ENCODE measurements around the gene ALKBH2. TPM values are rescaled to one million over a fixed set of nuclear protein-coding genes. Genes with fewer than 3 reads are reported as not detected.

ALKBH2 gene
- total and polyA plus RNA-seq, 11 donors = 5.1 to 18.0 (median 8.2) TPM

- TF ChIP-seq POLR2A (IDR thresholded peaks at IDR 0.05) (no peak), CTCF (IDR thresholded peaks at IDR 0.05) (no peak)
- Histone ChIP-seq H3K4me1 (peaks cover 0 to 80% (median 19%) of the 10 kb centered on the region in 12 donors), H3K27me3 (no peaks in the 10 kb centered on the region), H3K27ac (peak overlapping the region in 4 of 12 donors; percentile 47 to 89 (median 76)), H3K9me3 (no peaks in the 10 kb centered on the region), H3K36me3 (peaks cover 0 to 20% (median 4%) of the 10 kb centered on the region in 9 donors), H3K4me3 (no peak overlapping the region)
- no peak for ATAC-seq
- WGBS, 4 donors = 66 to 74% (median 69%) methylated on average over 3 of the region's 3 CpGs
- DNase-seq = no peak
- intact Hi-C loops (cut with DNase I) = no loop called here
Measured at GRCh38 chr12:109126784-109127183, 33.5 kb upstream of the ALKBH2 start.

- peaks cover 0 to 86% (median 17%) of the 10 kb centered on the region in 12 donors for H3K4me1 ChIP-seq
- peak overlapping the region in 9 of 12 donors; percentile 58 to 89 (median 72) for H3K27ac ChIP-seq
Measured at GRCh38 chr12:109125791-109126190, 32.5 kb upstream of the ALKBH2 start.

GRCh38 chr12:109124878-109125648 is 31.8 kb upstream of the ALKBH2 start:
- 58 to 65% (median 63%) methylated on average over 12 of the region's 12 CpGs for WGBS, 4 donors
- ATAC-seq = peak; percentile 31 to 84 (median 54)
- Histone ChIP-seq H3K36me3 (peaks cover 0 to 17% (median 4%) of the 10 kb centered on the region in 9 donors), H3K4me3 (no peak overlapping the region), H3K27ac (peak overlapping the region; percentile 39 to 89 (median 71)), H3K4me1 (peaks cover 0 to 86% (median 16%) of the 10 kb centered on the region in 12 donors), H3K9me3 (no peaks in the 10 kb centered on the region), H3K27me3 (no peaks in the 10 kb centered on the region)
- no peak for DNase-seq
- intact Hi-C loops (cut with DNase I) = no loop called here
- no peak for TF ChIP-seq POLR2A (IDR thresholded peaks at IDR 0.05)
- TF ChIP-seq CTCF (IDR thresholded peaks at IDR 0.05) = no peak

More at GRCh38 chr12:109125791-109126190, 32.5 kb upstream of the ALKBH2 start:
- DNase-seq (no peak), ATAC-seq (no peak)
- Histone ChIP-seq H3K36me3 (peaks cover 0 to 20% (median 4%) of the 10 kb centered on the region in 9 donors), H3K27me3 (no peaks in the 10 kb centered on the region), H3K4me3 (no peak overlapping the region), H3K9me3 (no peaks in the 10 kb centered on the region)
- intact Hi-C loops (cut with DNase I) = no loop called here
- TF ChIP-seq CTCF (IDR thresholded peaks at IDR 0.05) (no peak), POLR2A (IDR thresholded peaks at IDR 0.05) (no peak)
- WGBS, 4 donors = 81 to 89% (median 86%) methylated on average over 7 of the region's 7 CpGs

- Histone ChIP-seq H3K4me3 (no peak overlapping the region), H3K36me3 (peaks cover 0 to 14% (median 4%) of the 10 kb centered on the region in 9 donors), H3K27me3 (no peaks in the 10 kb centered on the region), H3K9me3 (no peaks in the 10 kb centered on the region), H3K4me1 (peaks cover 3 to 86% (median 37%) of the 10 kb centered on the region in 12 donors), H3K27ac (peak overlapping the region in 4 of 12 donors; percentile 18 to 97 (median 90))
- TF ChIP-seq POLR2A (IDR thresholded peaks at IDR 0.05) (no peak), CTCF (IDR thresholded peaks at IDR 0.05) (no peak)
- WGBS, 4 donors = 90 to 95% (median 91%) methylated on average over 3 of the region's 3 CpGs
- intact Hi-C loops (cut with DNase I) = no loop called here
- ATAC-seq (peak in 1 of 4 donors; percentile 29), DNase-seq (no peak)
Measured at GRCh38 chr12:109121346-109121880, 28.1 kb upstream of the ALKBH2 start.
